H54 (cell line): ENCODE data around the gene AFAP1L1.

Source experiments
- DNase-seq: peaks from one replicate; pipeline ENCODE4 v3.0.0; 2011; ENCODE audit warnings: low spot score, mixed read lengths; ENCODE audit not compliant: insufficient read length
- FAIRE-seq: peaks from 3 replicates; lab custom pipeline; 2011; peaks lifted over from hg19 to GRCh38; lab: Jason Lieb, UNC
- POLR2A ChIP-seq: IDR thresholded peaks from 2 replicates; pipeline ENCODE4 v1.6.1; 2011; ENCODE audit warnings: low read depth, mild to moderate bottlenecking, low read length

Gene AFAP1L1

DNA sequence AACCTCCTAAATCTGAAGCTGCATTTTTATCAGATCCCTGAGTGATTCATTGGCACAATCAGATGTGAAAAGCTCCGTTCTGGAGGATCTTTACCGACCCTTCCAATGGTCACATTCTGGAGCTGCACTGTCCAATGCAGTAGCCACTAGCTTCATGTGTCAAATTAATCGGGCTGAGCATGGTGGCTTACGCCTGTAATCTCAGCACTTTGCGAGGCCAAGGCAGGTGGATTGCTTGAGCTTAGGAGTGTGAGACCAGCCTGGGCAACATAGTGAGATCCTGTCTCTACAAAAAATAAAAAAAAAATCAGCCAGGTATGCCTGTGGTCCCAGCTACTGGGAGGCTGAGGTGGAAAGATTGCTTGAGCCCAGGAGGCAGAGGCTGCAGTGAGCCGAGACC, 103.8 kb downstream of the AFAP1L1 start:
- TF ChIP-seq POLR2A = no peak
- DNase-seq (no peak), FAIRE-seq (no peak)

DNA sequence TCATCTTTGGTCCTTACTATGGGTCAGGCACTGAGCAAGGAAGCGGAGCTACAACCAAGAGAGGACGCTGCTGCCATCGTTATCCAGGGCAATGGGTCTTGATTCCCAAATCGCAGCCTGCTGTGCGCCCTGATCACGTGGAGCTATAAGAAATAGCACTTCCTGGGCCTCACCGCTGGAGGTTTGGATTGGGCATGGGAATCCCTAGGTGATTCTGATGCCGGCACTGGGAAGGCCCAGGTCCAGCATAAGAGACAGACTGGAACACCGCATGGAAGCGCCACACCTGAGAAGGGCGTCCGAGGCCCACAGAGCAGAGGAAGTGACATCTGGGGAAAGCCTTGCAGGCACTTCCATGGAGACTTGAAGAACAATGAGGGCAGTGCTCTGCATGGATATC, 104.4 kb downstream of the AFAP1L1 start:
- FAIRE-seq (no peak), DNase-seq (no peak)
- TF ChIP-seq POLR2A = no peak

DNA sequence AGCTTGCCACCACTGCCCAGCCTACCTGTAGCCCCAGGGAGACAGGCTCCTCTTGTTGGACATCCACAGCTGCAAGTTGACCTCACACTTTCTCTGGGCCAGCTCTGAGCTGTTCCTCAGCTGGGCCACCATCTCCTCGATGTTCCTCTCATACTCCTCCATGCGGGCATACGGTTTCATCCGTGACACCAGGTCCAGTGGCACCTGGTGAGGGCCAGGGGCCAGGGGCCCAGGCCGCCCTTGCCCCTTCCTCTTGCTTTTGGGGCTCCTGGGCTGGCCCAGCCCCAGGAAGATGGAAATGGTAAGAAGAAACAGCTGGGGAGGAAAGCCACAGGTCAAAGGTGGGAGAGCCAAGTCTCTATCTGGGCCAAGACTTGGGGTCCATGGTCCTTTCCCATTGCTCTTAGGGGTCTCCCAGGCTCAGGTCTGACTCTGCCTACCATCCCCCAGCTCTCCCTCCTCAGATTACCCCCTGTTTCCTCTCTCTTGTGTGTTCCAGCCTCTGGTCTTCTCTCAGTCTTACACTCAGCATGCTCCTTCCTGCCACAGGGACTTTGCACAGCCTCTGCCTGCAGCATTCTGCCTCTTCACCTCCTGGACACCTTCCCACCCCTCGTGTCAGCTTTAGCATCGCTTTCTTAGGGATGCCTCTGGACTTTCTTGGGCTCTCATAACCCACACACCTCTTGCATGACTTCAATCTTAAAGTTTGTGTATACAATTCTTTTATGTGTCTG, 105.2 kb downstream of the AFAP1L1 start:
- TF ChIP-seq POLR2A = no peak

DNA sequence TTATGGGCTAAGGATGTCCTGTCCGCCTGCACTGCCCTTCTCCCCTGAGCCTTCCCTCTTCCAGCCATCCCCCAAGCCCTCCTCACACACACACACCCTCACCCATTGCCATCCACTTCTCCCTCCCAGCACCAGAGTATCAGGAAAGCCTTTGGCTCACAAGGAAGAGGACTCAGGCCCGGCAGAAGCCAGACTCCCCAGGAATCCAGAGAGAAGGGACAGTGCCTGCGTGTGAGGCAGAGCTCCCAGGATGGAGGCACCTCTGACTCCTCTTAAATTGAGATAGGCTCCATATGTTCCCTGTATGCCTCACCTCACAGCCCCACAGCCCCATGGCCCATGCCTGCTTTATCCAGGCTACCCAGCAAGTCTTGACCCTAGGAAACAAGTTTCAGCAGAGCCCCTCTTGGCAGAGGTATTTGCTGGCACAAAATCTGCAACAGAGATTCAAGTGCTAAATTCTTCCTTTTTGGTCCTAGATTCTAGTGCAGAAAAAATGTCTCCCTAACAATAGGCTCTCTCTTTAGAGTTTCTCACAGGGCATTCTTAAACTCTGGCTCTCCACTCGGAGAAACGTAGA, 106.7 kb downstream of the AFAP1L1 start:
- no peak for DNase-seq
- no peak for FAIRE-seq
- TF ChIP-seq POLR2A = no peak

More for the DNA sequence above, 105.2 kb downstream of the AFAP1L1 start:
- FAIRE-seq = no peak
- no peak for DNase-seq

DNA sequence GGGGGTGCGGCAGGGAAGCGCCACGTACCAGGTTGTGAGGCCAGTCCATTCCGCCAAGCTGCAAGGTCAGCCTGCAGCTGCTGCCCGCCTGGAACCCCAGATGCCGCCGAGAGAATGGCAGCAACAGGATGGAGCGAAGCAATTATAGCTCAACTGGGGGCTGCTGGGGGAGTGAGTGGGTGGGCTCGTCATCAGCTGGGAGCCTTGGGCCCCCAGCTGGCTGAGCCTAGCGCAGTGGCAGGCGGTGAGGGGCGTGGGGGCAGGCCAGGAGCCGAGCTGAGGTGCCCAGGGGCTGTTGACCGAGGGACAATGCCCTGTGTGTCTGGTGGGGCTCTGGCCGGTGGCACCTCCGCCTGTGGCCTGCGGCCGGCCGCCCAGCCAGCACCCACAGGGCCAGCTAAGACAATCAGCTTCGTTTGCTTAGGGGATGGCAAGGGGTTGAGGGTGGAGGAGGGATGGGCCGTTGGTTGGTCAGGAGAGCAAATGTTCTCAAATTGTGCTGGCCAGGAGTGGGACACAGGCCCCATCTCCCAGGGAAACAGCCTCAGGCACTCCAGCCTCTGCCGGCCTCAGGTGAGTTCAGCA, 107.6 kb downstream of the AFAP1L1 start, which contains the start of gene IL17B:
Gene IL17B, minus strand, starts transcription at position 116 of the 585 bp plus-strand sequence. Its CDS starts 67 bp downstream, at position 49.
- DNase-seq (no peak), FAIRE-seq (no peak)
- TF ChIP-seq POLR2A = no peak

DNA sequence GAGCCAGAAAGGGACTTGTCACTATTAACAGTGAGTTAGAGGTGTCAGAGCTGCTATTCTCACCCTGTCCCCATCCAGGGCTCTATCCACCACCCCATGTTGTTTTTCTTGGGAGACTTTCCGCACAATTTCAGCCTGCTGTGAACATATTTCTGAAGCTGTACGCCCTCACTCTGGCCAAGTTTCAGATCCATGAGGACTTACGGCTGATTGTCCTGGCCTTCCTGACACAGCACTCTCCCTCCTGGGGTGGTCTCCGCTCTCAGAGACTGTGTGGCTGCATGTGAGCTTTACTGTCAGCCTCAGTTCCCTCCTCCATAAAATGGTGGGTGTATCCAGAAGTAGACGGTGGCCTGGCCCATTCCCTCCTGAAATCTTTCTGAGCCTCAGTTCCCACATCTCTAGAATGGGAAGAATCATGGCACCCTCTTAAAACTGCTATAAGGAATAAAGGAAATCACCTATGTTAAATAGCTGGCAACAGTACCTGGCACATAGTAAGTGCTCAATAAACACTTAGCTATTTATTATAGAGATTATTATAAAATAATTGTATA, 108.2 kb downstream of the AFAP1L1 start:
- no peak for TF ChIP-seq POLR2A
- no peak for FAIRE-seq
- no peak for DNase-seq

DNA sequence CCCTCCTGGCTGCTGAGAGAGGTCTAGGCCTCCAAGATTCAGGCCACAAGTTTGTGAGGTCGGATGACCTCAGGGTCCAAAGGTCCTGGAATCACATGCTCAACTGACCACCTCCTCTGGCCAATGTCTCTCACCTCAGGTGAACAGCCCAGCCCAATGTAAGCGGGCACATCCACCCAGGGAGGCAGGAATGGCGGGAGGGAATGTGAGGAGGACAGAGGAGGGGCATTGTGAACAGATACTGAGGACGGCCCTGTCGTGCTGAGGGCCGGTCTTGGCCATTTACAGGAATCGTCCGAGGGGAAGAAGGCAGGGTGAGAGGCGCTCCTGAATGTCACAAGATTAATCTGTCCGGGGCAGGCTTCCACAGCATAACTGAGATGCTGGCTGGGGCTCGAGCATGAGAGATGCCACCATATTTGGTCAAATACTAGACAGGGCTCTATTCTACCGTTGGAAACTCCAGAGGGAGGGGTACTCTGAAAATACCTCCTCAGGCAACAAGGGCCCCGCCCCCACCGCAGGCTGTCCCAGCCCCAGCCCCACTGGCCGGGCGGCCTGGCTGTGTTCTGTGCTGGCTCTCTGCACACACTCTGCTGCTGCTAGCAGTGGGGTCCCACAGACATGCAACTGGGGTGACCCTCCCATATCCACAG, 108.9 kb downstream of the AFAP1L1 start:
- no peak for DNase-seq
- TF ChIP-seq POLR2A = no peak
- no peak for FAIRE-seq

DNA sequence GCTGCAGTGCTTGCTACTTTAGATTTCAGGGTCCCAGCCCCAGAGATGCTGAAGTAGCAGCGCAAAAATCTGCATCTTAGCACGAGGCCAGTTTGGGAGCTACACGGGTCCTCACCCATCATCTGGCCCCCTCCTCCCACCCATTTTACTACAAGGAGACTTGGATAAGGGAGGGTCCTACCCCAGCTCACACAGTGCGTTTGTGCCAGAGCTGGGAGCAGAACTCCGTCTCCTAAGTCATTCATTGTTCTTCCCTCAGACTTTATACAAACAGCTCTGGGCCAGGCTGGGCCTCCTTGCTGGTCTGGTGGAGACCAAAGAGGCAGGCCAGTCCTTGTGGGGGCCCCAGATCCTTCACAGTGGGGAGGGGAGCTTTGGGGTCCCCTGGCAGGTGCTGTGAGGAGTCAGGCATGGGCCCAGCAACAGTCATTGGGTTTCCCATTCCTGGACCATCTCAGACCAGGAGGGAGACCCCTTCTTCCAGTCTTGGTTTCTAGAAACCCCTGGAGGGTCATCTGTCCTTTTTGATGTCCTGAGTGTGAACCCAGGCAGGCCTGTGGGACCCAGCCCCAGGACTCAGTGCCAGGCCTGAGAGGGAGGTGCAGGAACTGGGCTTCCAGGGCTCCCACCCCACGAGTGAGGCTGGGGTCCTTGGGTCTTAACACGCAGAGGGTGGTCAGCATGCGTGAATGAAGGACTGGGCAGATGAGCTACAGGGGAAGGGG, 109.8 kb downstream of the AFAP1L1 start:
- TF ChIP-seq POLR2A = no peak
- FAIRE-seq = no peak

DNA sequence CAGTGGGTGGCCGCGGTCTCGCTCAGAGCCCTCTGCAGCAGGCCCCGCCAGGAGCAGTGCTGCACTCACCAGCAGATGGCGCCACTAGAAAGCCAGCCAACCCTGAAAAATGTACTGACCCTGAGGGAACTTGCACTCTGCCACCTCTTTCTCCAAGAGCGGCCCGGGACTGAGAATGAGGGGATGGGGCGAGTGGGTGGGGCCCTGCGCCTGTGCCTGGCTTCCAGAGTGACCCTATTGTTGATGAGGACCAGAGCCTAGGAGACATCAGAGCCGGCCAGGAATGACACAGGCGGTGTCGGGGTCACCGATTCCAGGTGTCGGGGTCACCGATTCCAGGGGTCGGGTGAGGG, 110.3 kb downstream of the AFAP1L1 start:
- FAIRE-seq (no peak), DNase-seq (peak; percentile 83)
- no peak for TF ChIP-seq POLR2A

More for the DNA sequence above, 109.8 kb downstream of the AFAP1L1 start:
- no peak for DNase-seq

DNA sequence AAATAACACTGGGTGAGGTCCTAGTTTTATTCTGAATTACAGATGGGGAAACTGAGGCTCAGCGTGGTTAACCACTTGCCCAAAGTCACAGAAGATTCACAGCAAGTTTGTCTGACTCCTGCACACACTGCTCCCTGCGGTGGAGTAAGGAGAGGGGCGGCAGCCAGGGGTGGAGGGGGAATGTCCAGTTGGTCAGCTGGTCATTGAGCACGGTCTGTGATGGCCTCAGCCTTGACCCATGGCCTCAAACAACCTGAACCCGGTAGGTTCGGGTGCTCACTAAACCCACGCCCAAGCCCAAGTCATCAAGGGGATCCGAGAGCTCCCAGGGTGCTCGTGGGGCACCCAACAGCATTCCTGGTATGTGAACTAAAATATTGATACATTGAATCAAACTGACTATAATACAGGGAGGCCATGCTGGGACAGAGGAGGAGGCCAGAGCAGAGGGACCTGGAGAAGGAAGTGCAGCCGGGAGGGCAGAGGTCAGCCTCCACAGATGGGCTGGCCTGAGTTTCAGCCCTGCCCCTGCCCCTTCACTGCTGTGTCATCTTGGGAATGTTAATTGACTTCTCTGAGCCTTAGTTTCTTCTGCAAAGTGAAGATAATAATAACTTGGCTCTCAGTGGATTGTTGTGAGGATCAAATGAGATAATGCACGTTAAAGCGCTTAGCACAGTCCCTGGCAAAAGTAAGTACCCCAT, 111.0 kb downstream of the AFAP1L1 start:
- FAIRE-seq (no peak), DNase-seq (no peak)
- TF ChIP-seq POLR2A = no peak

DNA sequence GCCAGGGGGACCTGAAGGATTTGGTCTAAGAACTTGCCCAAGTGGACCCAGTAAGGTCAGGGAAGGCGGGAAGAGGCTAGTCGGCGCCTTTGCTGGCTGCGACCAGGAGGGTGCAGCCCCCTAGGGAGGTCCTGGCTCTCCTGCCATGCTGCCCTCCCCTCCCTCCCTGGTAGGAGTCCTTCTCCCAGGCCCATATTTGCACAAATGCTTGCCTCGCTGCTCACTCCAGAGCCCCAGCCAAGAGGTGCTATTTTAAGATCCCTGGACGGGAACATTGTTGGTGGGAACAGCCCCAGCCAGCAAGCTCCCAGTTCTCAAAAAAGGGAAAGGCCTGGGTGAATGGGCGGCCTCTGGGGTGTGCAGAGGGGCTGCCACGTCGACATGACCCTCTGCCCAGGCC, 111.7 kb downstream of the AFAP1L1 start:
- TF ChIP-seq POLR2A = no peak
- DNase-seq (no peak), FAIRE-seq (no peak)

DNA sequence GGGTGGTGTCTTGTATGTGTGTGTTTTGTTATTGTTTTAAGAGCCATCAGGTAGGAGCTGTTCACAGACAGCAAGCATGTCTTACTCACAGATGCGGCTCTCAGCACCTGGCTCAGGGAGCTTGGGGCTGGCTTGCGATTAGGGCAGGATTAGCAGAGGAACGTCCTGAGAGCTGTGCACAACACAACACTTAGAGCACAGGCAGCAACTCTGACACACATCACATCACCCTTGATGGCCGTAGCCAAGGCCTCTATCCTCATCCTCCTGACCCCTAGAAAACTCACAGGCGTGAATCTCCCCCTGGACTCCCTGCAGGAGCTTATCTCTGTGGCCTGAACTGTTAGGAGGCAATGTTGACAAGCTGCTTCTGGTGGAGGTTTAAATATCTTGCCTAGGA, 114.5 kb downstream of the AFAP1L1 start:
- DNase-seq (no peak), FAIRE-seq (no peak)
- TF ChIP-seq POLR2A = no peak

DNA sequence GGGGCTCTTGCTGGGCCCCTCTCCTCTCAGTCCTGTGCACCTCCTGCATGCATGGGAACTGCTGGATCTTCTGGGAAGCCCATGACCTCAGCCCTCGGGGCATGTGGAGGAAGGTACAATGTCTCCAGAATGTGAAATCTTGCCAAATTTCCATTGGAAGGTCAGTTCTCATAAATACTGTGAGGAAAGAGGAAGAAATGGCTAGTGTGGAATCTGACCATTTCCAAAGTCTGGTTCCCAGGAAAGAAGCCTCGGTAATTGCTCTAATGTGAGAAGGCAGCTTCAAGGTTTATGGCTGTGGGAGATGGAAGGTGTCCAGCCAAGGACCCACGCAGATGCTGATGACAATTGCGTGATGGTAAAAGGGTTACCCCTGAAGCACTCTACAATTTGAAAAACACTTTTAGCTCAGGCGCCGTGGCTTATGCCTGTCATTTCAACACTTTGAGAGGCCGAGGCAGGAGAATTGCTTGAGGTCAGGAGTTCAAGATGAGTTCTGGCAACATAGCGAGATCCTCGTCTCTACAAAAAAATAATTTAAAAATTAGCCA, 115.5 kb downstream of the AFAP1L1 start:
- DNase-seq = no peak
- TF ChIP-seq POLR2A = no peak
- no peak for FAIRE-seq
